SIG-M5 treated with dmso at 0.1 percent for 504 hours (cell line): ENCODE measurements around the gene ANKRD60.

Experiments
- DNase-seq: peaks from one replicate; lab custom pipeline; 2025; ENCODE audit not compliant: unreplicated experiment; lab: John Stamatoyannopoulos, UW

Gene ANKRD60

DNA sequence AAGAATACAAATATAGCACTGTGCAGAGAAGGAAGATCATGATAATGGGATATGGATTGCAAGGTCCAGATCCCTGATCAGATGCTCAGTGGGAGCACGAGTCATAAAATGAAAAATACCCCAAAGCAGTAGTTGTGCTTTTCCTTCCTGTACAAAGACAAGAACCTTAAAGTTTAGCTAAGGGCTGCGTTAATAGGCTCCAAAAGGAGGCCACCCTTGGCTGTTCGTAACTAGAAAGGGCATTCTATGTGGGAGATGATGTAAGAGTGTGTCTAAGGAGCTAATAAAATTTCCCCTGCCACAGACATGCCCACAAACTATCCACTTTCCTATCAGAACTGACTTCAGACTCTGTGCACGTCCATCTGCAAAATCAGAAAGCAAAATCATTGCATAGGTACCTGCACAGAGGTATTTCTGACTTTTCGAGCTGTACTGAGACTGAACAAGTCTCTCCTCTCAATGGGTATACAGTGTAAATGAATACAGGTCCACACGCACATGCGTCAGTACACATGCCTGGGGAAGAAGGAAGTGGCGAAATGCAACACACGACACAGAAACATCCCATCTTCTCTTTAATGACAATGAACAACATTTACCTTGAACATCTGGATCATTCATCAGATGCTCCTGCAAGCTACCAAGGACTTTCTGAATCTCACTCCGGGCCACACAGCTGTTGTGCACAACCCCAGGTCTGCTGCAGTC is 16.9 kb upstream of the ANKRD60 start:
- DNase-seq: no peak

- DNase-seq: no peak
Measured at GRCh38 chr20:58244517-58245030, 16.1 kb upstream of the ANKRD60 start.

GRCh38 chr20:58243653-58244410 is 15.4 kb upstream of the ANKRD60 start:
- no peak for DNase-seq

DNA sequence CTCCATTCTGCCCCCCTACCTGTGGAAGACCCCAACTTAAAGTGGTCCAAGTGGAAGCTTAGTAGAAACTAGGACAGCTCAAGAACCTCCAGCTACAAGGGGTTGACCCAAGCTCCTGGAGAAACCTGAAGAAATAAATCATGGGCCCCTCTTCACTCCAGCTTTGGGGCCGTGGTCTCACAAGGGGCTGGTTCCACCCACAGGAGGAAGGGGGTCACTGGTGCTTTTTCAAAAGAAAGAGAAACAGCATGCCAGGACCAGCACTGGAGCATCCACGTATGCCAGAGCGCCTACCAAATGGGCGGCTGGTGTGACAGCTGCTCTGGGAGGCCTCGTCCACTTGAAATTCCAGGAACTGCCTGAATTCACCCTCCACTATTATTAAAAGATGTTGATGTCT is 14.4 kb upstream of the ANKRD60 start:
- DNase-seq: no peak

GRCh38 chr20:58241766-58242465 is 13.5 kb upstream of the ANKRD60 start:
- DNase-seq: no peak

DNA sequence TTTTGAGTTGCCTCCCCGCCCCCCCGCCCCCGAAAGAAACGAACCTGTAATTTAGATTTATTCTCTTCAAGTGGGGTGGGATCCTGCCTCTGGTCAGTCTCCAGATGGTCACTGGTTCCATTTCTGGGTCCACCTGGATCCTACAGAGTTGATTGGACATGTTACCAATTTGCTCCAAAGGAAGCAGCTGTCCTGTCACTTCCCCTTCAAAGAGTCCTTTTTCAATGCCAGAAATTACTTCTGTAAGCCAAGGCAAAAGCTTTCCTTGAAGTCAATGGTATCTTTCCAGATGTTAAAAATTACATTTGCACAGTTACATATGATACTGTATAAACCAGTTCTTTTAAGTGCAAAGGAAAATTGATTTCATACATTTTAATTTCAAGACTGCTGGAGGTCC is 12.0 kb upstream of the ANKRD60 start:
- no peak for DNase-seq

DNA sequence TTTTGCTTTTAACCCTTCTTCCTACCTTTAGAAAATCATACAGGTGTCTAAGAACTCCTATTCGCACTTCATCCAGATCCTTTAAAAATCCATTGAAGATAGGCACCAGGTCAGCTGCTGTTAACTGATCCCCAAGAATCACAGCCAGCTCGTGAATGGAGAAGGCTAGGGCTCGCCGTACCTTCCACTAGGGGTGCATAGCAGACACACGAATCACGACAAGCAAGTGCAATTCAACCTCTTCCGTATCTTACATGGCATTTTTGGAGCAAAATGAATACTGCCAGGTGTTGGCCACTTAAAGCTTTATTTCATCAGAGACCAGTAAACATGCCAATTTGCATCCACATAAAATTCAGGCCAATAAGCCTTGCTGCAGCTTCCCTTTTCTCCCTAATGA is 10.8 kb upstream of the ANKRD60 start:
- no peak for DNase-seq

DNA sequence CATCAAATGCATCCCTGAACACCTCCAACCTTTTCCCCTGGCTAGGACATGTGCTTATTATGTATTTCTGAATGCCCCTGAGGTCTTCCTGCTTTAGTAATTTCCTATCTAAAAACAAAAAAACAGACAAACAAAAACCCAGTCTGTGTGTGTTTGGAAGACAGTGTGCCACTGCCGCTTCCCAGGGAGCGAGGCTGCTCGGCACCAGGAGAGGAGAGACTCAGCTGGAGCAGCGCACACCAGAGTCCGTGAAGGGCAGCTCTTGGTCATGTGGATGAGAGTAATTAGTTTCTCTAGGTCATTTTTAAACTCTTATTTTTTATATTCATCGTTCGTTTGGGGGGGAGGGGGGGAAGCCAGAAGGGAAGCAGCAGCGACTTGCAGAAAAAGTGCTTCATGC is 10.0 kb upstream of the ANKRD60 start:
- no peak for DNase-seq

DNA sequence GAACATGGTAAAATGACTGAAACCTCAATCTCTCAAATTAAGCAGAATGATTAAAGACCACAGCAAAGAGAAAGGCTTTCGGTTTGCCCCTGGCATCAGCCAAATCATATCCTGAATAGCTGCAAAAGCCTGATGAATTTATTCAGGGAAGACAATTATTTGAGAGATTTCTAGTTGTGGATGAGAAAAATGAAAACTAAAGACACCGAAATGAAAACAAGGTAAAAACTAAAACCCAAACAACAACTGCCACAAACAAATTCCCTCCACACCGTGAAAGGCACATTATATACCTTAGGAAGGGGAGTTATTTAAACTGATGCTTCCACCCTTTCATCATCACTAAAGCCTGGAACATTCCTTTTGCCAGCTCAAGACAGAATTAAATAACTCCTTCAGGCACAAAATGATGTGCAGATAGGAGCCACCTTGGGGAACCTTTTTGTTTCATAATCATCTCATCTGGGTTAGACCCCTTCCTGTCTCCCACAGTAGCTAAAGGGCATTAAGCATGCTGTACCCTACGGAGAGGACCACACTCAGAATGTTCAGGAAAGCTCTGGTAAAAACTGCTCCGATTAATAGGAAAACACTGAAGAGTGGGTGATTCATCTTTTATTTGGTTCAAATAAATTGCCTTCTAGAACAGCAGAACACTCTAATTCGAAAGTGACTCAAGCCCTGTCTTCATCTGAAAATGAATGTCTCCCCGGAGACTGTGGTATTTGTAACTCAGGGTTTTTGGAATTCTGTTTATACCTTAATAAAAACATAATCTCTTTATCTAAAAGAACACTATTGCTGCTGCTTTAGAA is 9.1 kb upstream of the ANKRD60 start:
- DNase-seq: no peak

- DNase-seq: peak; percentile 62
Measured at GRCh38 chr20:58236612-58237317, 8.3 kb upstream of the ANKRD60 start.

GRCh38 chr20:58235010-58235409 is 6.6 kb upstream of the ANKRD60 start:
- no peak for DNase-seq

DNA sequence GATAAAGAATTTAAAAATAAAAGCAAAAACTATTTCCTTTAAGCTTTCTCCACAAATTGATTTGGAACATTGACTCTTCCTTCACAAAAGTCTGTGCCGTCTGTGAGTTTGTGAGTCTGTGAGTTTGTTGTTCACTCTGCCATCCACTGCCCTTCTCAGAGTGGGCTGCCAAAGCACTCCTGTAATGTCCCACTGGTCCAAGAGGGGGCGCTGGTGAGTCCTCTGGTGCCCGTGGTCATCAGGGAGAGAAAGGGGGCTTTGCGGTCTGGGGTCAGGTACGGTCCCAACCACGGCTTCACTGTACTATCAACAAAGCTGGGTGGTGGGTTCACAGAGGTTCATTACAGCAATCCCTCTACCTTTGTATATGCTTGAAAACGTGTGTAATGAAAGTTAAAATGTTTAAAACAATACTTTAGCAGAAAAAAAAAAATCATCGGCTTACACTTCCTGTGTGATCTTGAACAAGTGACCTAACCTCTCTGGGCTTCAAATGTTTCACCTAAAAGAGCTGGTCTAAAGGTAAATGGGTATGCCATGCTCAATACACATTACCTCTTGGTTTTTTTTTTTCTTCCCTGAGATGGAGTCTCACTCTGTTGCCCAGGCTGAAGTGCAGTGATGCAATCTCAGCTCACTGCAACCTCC is 5.6 kb upstream of the ANKRD60 start:
- DNase-seq: no peak

- DNase-seq: no peak
Measured at GRCh38 chr20:58233393-58233792, 4.9 kb upstream of the ANKRD60 start.

GRCh38 chr20:58231683-58232082 is 3.2 kb upstream of the ANKRD60 start:
- no peak for DNase-seq

DNA sequence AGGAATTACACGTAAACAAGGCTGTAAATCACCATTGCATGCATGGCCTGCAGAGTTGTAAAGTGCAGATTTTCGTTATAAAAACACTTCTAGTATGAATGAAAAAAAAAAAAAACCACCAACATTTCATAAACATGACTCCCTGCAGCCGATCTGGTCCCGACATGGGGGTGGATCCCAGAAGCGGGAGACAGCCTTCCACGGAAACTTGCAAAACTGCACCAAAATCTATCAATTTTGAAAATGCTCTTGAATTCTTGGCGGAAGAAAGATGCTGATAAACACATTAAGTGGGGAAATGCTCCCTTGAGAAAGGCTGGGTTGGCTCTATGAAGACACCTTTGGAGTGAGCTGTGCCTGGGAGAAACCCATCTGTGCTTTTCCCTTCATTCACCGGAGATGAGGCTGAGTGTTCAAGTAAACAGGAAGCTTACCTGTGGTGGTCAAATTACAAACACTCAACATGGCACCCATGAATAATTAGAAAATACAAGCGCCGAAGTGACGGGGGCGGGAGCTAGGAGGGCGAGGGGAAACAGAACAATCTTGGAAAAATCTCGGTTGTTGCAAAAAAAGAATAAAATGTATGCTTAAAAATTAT is 845 bp upstream of the ANKRD60 start:
- no peak for DNase-seq

DNA sequence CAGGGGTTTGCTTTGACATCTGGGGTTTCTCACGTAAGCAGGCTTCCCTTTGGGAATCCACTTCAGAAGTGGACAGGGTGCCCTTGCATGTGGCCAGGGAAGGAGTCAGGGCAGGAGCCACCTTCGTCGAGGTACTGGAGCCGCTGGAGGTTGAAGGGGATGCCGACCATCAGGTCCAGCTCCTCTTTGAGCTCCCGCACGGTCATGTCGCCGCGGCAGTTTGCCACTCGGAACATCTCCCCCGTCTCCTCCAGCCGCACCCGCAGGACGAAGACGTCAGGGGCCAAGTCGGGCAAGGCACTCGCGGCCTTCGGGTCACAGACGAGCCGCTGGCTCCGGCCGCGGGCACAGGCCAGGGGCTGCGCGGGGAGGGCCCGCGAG is 360 bp downstream of the ANKRD60 start:
- no peak for DNase-seq

- no peak for DNase-seq
Measured at GRCh38 chr20:58227391-58228102, 906 bp downstream of the ANKRD60 start.

DNA sequence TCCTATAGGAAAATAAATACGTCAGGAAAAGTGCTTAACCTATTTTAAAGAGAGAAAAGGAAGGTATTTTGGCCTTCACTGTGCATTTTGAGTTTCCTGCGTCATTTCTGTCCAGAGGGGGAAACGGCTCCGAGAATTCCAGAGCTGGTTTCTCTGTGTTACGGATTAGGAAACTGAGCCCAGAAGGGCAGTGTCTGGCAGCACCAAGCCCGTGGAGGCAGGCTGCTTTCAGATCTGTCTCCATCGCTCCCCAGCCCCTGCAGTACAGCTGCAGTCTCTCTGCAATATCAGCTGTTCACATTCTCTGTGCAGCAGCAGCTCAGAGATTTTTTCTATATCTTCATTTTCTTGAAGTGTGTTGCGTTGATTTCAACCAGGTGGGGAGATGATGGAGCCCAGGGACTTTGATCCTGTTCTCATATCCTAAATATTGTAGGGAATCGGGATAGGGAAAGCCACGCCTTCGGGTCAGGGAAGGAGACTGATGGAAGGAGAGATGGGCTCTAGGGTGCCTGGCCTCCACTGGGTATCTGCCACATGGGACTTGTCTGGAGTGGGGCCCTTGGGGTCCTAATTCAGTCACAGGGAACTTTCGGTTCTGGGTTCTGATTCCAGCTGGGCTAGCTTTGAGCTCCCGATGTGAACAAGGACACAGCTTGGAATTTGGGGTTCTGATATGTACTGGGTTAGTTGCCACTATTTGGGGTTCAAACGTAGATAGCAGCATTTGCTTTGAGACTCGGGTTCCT is 2.8 kb downstream of the ANKRD60 start:
- no peak for DNase-seq
